Fibroblast of villous mesenchyme (primary cell): Measurements from ENCODE around the gene MSI2. TPM values are rescaled to one million over a fixed set of nuclear protein-coding genes. Genes with fewer than 3 reads are reported as not detected.

ENCODE experiments used
- DNase-seq: peaks from one replicate; pipeline ENCODE4 v3.0.0-alpha.2; 2010; ENCODE audit warnings: low read depth
- H3K4me3 ChIP-seq: 2 replicates; pipeline ENCODE4 v1.5.1; 2011; ENCODE audit warnings: low read depth, mild to moderate bottlenecking, low read length
- CTCF ChIP-seq: IDR thresholded peaks from 2 replicates; pipeline ENCODE4 v1.5.1; 2012; ENCODE audit warnings: low read depth, mild to moderate bottlenecking, low read length; ENCODE audit not compliant: insufficient read depth
- total RNA-seq: library from RNA; depleted of rRNA; stranded (reverse); fragments of >200 nt; gene quantifications from 2 replicates; pipeline ENCODE4 v1.2.3, GENCODE V29; 2012

MSI2 gene
- total RNA-seq, 1 donor = 50.1 TPM

GRCh38 chr17:57555636-57556175 lies 299.4 kb downstream of the MSI2 start:
- no peak for TF ChIP-seq CTCF
- no peak for DNase-seq
- no peak overlapping the region for H3K4me3 ChIP-seq

GRCh38 chr17:57556320-57556719 lies 300.0 kb downstream of the MSI2 start:
- H3K4me3 ChIP-seq = no peak overlapping the region
- DNase-seq = no peak
- TF ChIP-seq CTCF = no peak

- no peak for TF ChIP-seq CTCF
- no peak overlapping the region for H3K4me3 ChIP-seq
- no peak for DNase-seq
Observed at GRCh38 chr17:57556977-57557376, 300.7 kb downstream of the MSI2 start.

DNA sequence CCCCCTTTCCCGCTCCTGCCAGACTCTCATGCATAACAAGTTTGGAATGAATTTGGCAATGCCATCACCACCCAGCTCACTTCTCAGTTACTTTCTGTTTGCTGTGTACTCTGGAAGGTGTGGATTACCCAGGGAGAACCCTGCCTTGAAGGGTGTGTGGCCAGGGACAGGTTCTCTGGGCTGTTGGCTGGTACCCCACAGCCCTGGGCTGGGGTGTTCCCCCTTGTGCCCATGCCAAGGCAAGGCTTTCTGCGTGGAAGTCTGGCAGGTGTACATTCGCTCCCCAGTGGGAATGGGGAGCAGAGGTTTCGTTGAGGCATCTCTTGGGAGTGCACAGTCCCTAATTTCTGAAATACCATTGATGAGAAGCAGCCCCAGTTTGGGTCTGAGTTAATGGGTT lies 301.1 kb downstream of the MSI2 start:
- TF ChIP-seq CTCF = no peak
- H3K4me3 ChIP-seq = no peak overlapping the region
- DNase-seq = no peak

DNA sequence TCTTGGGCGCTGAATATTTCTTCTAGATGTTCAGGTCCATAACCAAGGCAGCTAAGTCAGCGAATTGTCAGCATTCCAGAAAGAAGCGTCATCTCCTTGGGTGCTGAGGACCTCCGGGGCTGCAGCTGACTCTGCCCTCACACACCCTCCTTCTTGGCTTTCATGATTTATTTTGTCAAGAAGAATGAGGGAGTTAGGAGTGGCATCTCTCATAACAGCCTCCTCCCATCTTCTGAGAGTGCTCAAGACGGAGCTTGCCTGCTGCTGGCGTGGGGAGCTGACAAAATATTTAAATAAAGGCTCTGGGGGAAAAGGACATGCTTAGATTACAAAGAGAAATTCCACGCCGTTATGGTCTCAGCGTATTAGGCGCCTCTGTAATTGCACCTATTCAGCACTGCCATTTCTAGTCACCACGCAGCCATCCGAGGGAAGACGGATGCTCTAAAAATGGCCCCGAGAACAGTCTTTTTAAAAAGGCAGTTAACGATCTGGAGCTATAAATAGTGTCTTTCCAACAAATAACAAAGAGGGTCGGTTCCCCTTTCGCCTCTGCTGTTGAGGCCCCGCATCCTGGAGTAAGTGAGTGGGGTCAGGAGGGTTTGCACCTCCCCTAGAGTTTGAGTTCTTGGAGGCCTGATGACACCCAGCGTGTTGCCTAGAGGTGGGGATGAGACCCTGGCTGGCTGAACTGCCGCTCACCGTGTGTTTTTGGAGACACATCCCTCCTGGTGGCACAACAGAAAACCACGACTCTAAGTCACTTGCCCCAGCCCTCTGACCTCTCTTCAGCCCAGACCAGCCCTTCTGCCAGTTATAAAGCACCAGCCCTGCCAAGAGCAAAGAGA lies 301.7 kb downstream of the MSI2 start:
- H3K4me3 ChIP-seq = no peak overlapping the region
- peak; percentile 63 for DNase-seq
- TF ChIP-seq CTCF = peak; percentile 2

GRCh38 chr17:57559226-57559625 lies 302.9 kb downstream of the MSI2 start:
- DNase-seq = no peak
- no peak for TF ChIP-seq CTCF
- H3K4me3 ChIP-seq = no peak overlapping the region
